ENCODE measurements around the gene PTH2R. TPM values are rescaled to one million over a fixed set of nuclear protein-coding genes. Genes with fewer than 3 reads are reported as not detected.

PTH2R gene
- total RNA-seq, result under 1 TPM in 1 of 2 donors, not detected in 1; under 0.01 TPM

GRCh38 chr2:208406474-208407451 is at the start of gene PTH2R:
Gene PTH2R, plus strand, starts transcription at chr2:208406792. Its CDS starts 252 bp downstream, at chr2:208407044.

Other genes with a start within 250 kb of the PTH2R start
- not detected for gene CRYGA, start 243.2 kb upstream of the PTH2R start, total RNA-seq
- gene C2orf80, start 216.8 kb upstream of the PTH2R start, total RNA-seq, result not detected
- gene IDH1, start 151.7 kb upstream of the PTH2R start, total RNA-seq, result 100 to 1,000 TPM; 142 to 222 TPM
- gene PIKFYVE, start 140.5 kb upstream of the PTH2R start, total RNA-seq, result 10 to 100 TPM; 52.9 to 54.7 TPM

Data from melanocyte of skin (primary cell).